IPS-15b (cell line): Measurements from ENCODE around the gene CCNB1IP1.
"Not testable (repeated sequence)": the region's sequence is repeated elsewhere in the genome, so short reads cannot be mapped to it uniquely, and the experiment has no call there.

Experiments
- H3K27me3 ChIP-seq: one replicate; pipeline ENCODE4 v1.6.1; 2013; ENCODE audit warnings: low read length; ENCODE audit not compliant: control insufficient read depth, insufficient read depth
- H3K36me3 ChIP-seq: one replicate; pipeline ENCODE4 v1.6.1; 2013; ENCODE audit warnings: low read length; ENCODE audit not compliant: control insufficient read depth, insufficient read depth
- H3K4me1 ChIP-seq: one replicate; pipeline ENCODE4 v1.6.1; 2013; ENCODE audit warnings: mild to moderate bottlenecking, low read length; ENCODE audit not compliant: control insufficient read depth, insufficient read depth
- H3K4me3 ChIP-seq: one replicate; pipeline ENCODE4 v1.5.1; 2013; ENCODE audit warnings: low read depth, low read length
- H3K9ac ChIP-seq: one replicate; pipeline ENCODE4 v1.6.1; 2013; ENCODE audit warnings: low read depth, mild to moderate bottlenecking, low read length
- H3K9me3 ChIP-seq: one replicate; pipeline ENCODE4 v1.6.1; 2013; ENCODE audit warnings: mild to moderate bottlenecking, low read length; ENCODE audit not compliant: control insufficient read depth, insufficient read depth

CCNB1IP1 gene

DNA sequence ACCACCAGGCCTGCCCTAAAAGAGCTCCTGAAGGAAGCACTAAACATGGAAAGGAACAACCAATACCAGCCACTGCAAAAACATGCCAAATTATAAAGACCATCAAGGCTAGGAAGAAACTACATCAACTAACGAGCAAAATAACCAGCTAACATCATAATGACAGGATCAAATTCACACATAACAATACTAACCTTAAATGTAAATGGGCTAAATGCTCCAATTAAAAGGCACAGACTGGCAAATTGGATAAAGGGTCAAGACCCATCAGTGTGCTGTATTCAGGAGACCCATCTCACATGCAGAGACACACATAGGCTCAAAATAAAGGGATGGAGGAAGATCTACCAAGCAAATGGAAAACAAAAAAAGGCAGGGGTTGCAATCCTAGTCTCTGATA lies 51.1 kb downstream of the CCNB1IP1 start:
- H3K36me3 ChIP-seq, H3K4me3 ChIP-seq, H3K9ac ChIP-seq, H3K9me3 ChIP-seq, H3K4me1 ChIP-seq, H3K27me3 ChIP-seq: not testable (repeated sequence)

DNA sequence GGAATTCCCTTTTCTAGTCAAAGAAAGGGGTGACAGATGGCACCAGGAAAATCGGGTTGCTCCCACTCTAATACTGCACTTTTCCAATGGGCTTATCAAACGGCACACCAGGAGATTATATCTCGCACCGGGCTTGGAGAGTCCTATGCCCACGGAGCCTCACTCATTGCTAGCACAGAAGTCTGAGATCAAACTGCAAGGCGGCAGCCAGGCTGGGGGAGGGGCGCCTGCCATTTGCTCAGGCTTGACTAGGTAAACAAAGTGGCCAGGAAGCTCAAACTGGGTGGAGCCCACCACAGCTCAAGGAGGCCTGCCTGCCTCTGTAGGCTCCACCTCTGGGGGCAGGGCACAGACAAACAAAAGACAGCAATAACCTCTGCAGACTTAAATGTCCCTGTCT lies 52.8 kb downstream of the CCNB1IP1 start:
- not testable (repeated sequence) for H3K9me3 ChIP-seq, H3K36me3 ChIP-seq, H3K27me3 ChIP-seq, H3K4me3 ChIP-seq, H3K4me1 ChIP-seq, H3K9ac ChIP-seq

DNA sequence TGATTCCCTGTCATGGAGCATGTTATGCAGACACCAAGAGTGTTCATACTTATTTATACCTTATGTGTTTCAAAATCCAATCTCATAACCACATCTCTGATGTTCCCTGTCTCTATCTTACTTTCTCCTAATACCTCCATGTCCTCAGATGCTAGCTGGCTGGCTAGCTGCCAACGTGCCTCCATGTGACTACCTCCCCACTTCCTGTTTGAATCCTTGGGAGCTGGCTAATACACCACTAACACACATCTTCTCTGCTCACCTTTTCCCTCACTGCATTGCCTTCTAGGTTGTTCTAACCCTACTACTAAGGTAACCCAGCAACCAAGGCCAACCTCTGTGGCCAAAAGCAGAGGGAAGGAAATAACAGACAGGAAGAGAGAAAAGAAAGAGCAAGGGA lies 54.7 kb downstream of the CCNB1IP1 start:
- Histone ChIP-seq H3K4me1 (no peaks in the 10 kb centered on the region), H3K4me3 (no peak overlapping the region), H3K9me3 (peaks cover 3% of the 10 kb centered on the region), H3K27me3 (no peaks in the 10 kb centered on the region), H3K9ac (no peak overlapping the region), H3K36me3 (no peaks in the 10 kb centered on the region)

DNA sequence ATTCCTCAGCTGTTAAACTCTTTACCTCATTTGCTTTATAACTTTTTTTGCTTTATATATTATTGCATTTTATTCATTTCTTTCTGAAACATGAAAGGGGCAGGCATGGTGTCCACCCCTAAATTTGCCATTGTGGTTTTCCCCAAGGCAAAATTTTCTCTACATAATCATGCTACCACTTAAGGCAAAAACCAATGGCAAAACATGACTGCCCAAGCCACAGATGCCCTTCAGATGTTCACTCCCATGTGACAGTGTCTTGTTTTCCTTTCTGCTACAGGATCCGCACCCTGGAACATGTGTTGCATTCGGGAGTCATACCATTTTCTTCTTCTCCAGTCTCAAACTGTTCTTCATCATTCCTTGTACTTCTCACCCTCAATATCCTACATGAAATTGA lies 55.7 kb downstream of the CCNB1IP1 start:
- H3K36me3 ChIP-seq: no peaks in the 10 kb centered on the region
- H3K27me3 ChIP-seq: no peaks in the 10 kb centered on the region
- no peaks in the 10 kb centered on the region for H3K4me1 ChIP-seq
- peaks cover 3% of the 10 kb centered on the region for H3K9me3 ChIP-seq
- no peak overlapping the region for H3K9ac ChIP-seq
- H3K4me3 ChIP-seq: no peak overlapping the region

DNA sequence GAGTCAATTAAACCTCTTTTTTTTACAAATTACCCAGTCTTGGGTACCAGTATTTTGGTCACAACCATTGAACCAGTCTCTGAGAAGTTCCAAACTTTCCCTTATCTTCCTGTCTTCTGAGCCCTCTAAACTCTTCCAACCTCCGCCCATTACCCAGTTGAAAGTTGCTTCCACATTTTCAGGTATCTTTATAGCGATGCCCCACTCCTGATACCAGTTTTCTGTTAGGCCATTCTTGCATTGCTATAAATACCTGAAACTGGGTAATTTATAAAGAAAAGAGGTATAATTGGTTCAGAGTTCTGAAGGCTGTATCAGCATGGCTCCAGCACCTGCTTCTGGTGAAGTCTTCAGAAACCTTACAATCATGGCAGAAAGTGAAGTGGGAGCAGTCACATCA lies 59.0 kb downstream of the CCNB1IP1 start:
- peaks cover 3% of the 10 kb centered on the region for H3K9me3 ChIP-seq
- no peaks in the 10 kb centered on the region for H3K4me1 ChIP-seq
- no peak overlapping the region for H3K4me3 ChIP-seq
- no peaks in the 10 kb centered on the region for H3K36me3 ChIP-seq
- no peak overlapping the region for H3K9ac ChIP-seq
- H3K27me3 ChIP-seq: no peaks in the 10 kb centered on the region

DNA sequence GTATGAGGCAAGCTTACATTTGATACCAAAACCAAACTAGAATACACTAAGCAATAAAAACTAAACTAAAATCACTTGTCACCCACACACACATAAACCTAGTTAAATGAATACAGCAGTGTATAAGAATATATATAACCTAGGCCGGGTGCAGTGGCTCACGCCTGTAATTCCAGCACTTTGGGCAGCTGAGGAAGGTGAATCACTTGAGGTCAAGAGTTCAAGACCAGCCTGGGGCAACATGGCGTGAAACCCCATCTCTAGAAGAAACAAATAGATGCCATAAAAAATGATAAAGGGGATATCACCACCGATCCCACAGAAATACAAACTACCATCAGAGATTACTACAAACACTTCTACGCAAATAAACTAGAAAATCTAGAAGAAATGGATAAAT lies 68.7 kb downstream of the CCNB1IP1 start:
- not testable (repeated sequence) for H3K4me1 ChIP-seq, H3K27me3 ChIP-seq, H3K9ac ChIP-seq, H3K9me3 ChIP-seq, H3K36me3 ChIP-seq, H3K4me3 ChIP-seq

DNA sequence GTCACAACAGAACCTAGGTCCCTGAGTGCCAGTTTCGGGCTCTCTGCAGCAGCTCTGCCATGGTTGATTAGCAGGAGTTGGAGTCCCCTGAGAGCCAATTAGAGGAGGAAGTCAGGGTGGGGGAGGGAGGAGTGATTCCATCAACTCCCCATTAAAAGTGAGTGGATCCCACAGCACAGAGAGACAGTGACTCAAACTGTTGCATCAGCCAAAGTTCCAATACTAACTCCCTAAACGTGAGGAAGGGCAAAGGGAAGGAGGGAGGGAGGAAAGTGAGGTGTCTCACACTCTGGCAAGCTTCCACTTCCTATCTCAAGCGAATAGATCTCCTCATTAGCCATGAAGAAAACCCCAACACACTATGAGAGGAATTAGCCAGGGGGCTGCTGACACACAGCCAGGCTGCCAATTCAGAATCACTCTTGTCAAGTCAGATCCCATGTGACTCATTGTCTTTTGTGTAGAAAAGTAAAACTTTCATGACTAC lies 70.4 kb downstream of the CCNB1IP1 start:
- Histone ChIP-seq H3K9me3 (no peaks in the 10 kb centered on the region), H3K4me3 (no peak overlapping the region), H3K4me1 (no peaks in the 10 kb centered on the region), H3K9ac (no peak overlapping the region), H3K27me3 (no peaks in the 10 kb centered on the region), H3K36me3 (no peaks in the 10 kb centered on the region)
